ENCODE results near the gene NYNRIN.

- TF ChIP-seq, protein P1, sequence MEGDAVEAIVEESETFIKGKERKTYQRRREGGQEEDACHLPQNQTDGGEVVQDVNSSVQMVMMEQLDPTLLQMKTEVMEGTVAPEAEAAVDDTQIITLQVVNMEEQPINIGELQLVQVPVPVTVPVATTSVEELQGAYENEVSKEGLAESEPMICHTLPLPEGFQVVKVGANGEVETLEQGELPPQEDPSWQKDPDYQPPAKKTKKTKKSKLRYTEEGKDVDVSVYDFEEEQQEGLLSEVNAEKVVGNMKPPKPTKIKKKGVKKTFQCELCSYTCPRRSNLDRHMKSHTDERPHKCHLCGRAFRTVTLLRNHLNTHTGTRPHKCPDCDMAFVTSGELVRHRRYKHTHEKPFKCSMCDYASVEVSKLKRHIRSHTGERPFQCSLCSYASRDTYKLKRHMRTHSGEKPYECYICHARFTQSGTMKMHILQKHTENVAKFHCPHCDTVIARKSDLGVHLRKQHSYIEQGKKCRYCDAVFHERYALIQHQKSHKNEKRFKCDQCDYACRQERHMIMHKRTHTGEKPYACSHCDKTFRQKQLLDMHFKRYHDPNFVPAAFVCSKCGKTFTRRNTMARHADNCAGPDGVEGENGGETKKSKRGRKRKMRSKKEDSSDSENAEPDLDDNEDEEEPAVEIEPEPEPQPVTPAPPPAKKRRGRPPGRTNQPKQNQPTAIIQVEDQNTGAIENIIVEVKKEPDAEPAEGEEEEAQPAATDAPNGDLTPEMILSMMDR (IDR thresholded peaks at IDR 0.05) = no peak
- TF ChIP-seq EP300 (IDR thresholded peaks at IDR 0.05) = no peak
Observed at GRCh38 chr14:24407608-24408325, 9.0 kb downstream of the NYNRIN start.

All from esophagus muscularis mucosa (tissue), 3 donors.